Measurements from ENCODE around the gene PSMG2.

PSMG2 gene, protein sequence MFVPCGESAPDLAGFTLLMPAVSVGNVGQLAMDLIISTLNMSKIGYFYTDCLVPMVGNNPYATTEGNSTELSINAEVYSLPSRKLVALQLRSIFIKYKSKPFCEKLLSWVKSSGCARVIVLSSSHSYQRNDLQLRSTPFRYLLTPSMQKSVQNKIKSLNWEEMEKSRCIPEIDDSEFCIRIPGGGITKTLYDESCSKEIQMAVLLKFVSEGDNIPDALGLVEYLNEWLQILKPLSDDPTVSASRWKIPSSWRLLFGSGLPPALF

DNA sequence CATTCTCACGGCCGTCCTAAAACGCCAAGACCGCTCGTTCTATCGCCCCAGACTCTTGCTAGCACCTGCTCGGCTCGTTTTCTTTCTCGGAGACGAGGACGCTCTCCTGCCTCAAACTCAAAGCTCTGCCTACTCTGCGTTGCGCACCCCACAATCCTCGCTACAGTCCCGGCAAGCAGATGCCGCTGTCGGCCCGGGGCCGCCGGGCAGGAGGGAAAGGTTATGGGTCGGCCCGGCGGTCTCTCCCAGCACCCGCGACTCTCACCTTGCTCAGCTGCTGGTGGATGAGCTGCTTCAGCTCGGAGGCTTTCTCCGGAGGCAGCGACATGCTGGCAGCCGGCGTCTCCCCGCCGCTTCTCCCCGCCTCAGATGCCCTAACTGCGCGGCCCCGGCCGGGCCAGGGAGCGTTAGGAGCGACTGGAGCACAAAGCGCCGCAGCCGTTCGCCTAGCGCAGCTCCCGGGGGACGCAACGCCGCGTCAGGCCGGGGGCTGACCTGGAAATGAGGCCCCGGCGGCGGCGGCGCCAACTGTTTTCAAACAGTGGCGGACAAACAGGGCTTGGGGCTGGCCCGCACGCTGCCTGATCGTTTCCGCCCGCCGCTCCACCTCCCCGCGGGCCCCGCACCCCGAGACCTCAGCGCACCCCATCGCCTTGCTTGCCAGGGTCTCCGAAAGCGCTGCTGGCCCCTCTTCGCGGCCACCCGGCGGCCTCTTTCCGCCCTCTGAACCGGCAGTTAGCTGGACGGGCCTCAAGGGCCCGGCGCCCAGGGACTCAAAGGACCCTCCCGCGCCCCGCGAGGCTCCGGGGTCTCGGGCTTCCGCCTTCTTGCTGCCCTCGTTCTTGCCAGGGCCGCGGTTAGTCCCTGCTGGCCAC is at the start of gene PSMG2, which contains the start of gene CEP76:
Gene PSMG2, plus strand, starts transcription at position 822 of the 875 bp plus-strand sequence. CDS start 66 bp downstream, outside the sequence.
Gene CEP76, minus strand, starts transcription at position 503 of the 875 bp plus-strand sequence. Its CDS starts 175 bp downstream, at position 328.
- DNase-seq (ENCODE audit: low read depth), result peak; percentile 93

DNA sequence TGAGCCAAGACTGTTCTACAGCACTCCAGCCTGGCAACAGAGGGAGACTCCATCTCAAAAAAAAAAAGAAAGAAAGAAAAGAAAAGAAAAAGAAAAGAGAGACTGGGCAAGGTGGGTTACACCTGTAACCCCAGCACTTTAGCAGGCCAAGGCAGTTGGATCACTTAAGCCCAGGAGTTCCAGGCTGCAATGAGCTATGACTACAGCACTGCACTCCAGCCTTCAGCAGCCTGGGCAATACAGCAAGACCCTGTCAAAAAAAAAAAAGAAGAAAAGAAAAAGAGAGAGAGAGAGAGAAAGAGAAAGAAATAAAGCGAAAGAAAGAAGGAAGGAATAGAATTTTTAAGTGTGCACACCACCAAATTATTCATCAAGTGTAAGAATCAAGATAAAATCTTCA is 47.9 kb upstream of the PSMG2 start:
- DNase-seq (ENCODE audit: low read depth), result no peak

DNA sequence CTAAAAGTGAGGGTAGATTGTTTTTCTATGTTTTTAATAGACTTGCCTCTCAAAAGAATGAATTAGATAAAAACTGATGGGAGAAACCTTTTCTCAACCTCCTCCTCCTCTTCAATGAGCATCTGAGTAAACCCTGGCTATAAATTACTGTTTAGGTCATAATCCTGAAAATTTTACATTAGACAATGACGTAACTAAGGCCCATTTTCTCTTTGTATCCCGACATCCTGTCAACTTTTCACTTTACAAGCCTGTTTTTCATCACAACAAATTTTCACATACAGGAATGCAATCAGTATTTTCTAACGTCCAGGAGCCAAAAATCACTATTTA is 46.3 kb upstream of the PSMG2 start:
- DNase-seq (ENCODE audit: low read depth), result peak; percentile 4

DNA sequence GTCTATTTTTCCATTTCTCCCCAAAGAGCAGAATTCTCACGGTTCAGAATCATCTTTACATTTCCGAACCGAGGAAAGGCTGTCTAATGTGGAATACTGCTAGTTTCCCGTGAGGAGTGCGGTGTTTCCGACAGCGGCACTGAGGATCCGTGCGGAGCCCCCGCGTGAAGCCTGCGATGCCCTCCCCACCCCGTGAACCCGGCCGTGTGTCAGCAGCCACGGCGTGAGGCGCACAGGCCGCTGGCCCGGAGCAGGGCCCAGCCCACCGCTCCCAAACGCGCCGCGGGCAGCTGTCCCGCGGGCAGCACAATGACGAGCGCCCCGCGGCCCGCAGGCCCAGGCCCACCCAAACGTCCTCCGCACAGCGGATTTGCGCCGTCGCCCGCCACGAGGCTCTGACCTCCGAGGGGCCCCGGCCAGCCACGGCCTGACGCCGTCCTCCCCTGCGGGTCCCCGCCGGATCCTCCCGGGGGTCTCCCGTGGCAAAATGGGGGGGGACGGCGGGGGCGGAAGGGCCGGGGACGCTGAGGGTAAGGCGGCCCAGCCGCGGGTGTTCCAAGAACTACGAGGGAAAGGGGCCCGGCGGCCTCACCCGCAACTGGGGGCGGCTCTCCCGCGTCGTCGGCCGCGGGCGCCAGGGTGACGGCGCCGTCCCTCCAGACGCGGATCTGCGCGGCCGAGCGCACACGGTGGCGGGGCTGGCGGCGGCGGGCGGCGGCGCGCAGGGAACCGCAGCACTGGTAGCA is 45.7 kb upstream of the PSMG2 start:
- peak; percentile 47 for DNase-seq (ENCODE audit: low read depth)

DNA sequence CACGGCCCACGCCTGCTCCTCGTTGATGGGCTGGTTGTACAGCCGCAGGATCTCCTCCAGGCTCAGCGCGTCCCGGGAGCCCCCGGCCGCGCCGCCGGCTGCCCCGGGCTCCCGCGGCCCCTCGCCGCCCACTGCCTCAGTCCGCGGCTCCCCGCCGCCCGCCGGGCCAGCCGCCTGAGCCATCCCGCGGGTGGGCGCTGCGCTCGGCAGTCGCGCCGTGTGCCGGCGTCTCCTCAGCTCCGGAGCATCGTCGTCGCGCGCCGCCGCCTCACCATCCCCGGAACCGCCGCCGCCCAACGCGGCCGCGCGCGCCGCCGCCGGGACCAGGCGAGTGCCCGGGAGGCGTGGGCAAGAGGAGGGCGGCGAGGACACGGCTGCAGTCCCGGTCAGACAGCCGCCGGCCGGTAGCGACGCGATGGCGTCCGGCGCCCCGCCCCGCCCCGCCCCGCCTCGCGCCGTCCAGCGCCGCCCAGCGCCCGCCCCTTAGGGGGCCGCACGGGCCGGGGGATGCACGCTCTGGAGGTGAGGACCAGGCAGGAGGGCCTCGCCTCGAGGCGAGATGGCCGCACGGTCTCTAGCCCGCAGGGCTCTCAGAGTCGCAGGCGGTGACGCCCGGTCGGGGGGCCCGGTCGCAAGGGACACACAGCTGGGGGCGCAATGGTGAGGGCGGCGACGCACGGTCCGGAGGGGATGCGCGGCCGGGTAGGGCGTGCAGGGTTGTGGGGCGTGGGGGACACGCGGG is 45.0 kb upstream of the PSMG2 start, which contains the start of gene SPIRE1:
Gene SPIRE1, minus strand, starts transcription at position 424 of the 742 bp plus-strand sequence. Its CDS starts 241 bp downstream, at position 183.
- DNase-seq (ENCODE audit: low read depth), result peak; percentile 80

DNA sequence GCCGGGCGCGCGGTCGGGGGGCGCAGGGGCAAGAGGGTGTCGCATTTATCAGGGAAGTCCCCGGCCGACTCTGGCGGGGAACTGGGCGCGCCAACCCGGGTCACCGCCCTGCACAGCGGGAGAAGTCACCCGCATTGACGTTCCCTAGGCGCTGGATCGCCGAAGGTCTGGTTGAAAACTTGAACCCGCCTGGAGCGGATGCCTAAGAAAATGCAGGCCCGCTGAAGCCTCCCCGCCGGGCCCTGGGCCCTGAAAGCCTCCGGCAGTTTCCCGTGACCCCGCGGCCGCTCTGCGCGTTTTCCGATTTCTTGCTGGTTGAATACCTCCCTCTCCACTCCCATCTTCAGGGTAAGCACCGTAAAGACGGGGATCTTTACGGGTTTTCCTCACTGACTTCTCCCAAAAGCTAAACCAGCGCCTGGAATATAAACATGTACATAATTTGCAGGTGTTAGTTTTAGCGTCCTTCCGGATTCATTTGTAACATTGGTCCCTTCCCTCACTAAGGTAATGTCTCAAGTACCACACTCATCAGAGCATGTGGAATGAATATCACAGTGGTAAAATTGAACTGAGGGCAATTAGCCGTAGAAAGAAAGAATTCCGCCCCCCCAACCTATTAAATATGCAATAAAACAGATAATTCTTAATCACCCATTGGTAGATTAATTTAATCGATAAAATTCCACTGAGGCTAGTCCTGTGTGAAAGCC is 44.3 kb upstream of the PSMG2 start:
- DNase-seq (ENCODE audit: low read depth), result peak; percentile 29

DNA sequence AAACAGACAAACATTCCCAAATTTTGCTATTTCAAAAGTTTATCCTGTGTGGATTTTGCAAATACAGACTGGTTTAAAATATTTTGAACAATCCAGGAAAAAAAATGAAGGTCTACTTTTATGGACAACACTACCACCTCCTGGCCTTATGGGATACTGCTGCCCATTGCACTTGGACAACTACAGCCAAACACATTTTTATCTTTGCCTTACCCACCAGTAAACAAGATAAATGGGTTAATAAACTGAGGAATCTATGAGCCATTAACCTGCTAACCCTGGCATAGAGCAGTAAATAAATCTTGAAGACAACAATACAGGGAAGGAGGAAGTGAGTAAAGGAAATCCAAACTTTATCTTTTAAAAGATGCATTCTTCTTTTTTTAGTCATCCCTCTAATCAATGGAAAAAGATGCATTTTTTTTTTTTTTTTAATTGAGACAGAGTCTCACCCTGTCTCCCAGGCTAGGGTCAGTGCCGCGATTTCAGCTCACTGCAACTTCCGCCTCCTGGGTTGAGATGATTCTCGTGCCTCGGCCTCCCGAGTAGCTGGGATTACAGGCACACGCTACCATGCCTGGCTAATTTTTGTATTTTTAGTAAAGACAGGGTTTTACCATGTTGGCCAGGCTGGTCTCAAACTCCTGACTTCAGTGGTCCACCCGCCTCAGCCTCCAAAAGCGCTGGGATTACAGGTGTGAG is 42.8 kb upstream of the PSMG2 start:
- peak; percentile 59 for DNase-seq (ENCODE audit: low read depth)

DNA sequence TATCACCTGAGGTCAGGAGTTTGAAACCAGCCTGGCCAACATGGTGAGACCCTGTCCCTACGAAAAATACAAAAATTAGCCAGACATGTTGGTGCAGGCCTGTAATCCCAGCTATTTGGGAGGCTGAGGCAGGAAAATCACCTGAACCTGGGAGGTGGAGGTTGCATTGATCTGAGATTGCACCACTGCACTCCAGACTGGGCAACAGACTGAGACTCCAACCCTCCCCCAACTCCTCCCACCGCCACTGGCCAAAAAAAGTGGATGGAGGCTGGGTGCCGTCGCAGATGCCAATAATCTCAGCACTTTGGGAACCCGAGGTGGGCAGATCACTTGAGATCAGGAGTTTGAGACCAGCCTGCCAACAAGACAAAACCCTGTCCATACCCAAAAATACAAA is 34.8 kb upstream of the PSMG2 start:
- no peak for DNase-seq (ENCODE audit: low read depth)

DNA sequence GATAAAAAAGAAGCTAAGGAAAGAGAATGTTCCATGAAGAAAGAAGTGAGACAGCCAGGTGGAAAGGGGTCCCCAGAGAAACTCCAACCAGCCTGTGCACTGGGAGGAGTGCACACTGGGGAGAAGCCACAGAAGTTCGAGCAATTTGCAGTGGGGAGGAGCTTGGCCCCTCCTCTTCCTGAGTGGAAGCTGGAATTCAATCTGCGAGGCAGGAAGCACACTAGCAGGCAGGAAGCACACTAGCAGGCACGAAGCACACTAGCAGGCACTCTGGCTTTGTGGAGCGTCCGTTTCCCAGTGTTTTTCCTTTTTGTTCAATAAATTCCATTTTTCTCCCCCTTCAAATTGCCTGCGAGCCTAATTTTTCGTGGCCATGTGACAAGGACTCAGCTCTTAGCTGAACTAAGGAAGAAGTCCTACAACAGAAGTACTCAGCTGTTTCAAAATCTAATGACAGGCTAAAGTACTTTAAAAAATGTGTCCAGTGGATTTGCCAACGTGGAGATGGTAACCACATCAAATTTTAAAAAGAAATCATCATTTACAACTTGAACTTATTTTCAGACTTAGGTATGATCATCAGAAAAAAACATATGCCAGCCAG is 23.6 kb upstream of the PSMG2 start:
- DNase-seq (ENCODE audit: low read depth), result peak; percentile 55

DNA sequence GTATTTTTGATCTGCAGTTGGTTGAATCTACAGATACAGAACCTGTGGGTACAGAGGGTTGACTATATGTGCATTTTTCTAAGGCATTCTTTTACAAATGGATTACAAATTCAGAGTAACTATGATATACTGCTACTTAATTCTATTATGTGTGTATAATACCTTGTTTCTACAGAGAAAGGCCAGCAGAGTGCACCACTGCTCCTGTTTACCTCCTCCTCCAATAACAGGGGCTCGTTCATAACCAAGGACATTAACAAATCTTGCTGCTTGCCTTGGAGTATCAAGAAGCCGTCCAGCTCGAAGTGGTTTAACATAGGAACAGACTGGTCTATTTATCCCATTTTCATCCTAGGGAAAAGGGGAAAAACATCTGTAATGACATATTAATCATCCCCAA is 16.7 kb upstream of the PSMG2 start:
- DNase-seq (ENCODE audit: low read depth), result peak; percentile 15

DNA sequence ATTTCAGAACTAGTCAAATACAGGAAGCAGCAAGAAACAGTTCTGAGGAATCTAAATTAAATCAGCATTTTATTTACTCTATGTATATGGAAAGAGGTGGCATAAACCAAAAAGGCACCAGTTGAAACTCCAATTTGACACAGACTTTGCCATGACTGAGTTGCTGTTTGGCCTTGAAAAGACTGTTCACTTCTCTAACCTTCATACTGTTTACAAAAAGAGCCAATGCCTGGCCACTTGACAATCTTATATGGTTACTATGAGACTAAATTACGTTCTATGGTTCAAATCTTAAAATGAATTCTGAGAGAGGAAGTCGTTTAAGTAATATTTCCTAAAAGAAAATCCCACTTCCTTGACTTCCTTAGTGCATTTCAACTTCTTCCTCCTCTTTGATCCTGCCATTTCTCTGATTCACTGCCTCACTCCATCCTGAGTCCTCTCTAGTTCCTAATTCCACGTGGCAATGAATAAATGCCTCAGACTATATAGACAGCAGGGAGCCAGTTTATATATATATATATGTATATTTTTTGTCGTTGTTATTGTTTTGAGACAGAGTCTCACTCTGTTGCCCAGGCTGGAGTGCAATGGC is 13.5 kb upstream of the PSMG2 start:
- DNase-seq (ENCODE audit: low read depth), result no peak

DNA sequence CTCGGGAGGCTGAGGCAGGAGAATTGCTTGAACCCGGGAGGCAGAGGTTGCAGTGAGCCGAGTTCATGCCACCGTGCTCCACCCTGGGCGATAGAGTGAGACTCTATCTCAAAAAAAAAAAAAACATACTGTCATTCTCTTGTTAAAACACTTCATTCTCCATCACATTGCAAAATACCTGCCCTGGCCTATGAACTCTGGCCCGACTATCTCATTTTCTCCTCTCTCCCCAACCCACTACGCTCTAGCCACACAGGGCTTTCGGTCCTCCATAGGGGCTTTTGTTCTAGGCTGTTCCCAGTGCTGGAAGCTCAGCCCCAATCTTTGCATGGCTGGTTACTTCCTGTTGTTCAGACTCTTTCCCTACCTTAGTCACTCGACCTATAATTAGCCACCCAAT is 10.6 kb upstream of the PSMG2 start:
- DNase-seq (ENCODE audit: low read depth), result no peak

DNA sequence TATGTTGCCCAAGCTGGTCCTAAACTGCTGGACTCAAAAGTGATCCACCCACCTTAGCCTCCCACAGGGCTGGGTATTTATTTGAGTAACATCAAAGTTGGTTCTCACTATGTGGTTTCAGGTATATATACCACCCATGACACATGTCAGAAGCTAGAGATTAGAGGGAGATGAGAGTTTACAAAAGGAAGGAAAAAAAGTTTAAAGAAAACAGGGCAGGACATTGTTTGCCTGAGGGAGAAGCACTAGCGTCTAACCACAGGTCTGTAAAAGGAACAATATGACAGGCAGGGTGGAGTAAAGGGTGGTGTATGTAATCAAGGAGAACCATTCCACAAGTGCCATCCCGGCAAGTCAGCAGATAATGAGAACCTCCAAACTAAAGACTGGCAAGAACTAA is 8.8 kb upstream of the PSMG2 start:
- DNase-seq (ENCODE audit: low read depth), result no peak

DNA sequence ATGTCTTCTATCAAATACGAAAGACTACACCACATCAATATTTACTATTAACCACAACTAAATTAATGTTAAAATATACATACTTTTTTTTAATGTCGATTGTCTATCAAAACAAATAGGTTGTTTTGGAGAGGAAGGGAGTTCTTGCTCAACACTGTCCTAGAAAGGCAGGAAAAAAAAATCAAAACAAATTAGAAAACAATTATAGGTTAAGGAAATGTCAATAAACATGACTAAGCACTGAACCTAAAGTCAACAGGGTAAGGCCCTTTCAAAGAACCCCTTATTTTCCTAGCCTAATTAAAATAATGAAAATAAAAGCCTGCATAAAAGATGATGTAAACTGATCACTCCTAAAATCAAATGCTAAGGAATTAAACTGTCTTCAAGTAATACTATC is 3.1 kb upstream of the PSMG2 start:
- no peak for DNase-seq (ENCODE audit: low read depth)

DNA sequence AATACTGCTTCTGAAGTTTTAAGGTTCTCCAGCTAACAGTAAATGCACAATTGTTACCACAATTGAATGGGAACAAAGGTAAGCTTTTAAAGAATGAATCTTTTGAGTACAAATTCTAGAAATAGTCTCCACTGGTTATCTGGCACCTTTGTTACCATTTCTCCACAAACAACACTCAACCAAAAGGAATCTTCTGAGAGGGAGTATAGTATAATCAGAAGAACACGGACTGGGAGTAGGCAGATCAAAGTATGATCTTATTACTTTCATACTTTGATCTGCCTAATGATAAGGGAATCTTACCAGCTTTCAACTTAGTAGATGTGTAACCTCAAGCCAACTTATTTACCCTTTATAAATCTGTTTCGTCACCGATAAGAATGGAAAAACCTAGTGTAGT is 1.7 kb upstream of the PSMG2 start:
- DNase-seq (ENCODE audit: low read depth), result no peak

DNA sequence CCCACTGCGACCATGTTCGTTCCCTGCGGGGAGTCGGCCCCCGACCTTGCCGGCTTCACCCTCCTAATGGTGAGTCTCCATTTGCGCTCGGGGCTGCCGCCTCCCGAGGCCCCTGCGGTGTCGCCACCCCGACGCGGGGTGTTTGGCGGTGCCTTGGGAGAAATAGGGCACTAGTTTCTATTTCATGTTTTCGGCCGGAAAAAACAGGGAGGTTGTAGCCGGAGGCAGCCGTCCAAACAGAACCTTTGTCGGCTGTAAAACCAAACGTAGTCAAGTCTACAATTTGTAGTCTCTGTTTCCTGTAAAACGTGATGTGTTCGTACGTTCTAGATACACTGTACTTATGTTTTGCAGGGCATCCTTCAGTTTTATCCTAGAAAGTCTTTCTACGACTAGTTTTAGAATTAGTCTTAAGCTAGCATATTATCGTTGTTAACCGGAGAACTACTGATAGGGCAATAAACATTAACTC is 290 bp downstream of the PSMG2 start:
- no peak for DNase-seq (ENCODE audit: low read depth)

DNA sequence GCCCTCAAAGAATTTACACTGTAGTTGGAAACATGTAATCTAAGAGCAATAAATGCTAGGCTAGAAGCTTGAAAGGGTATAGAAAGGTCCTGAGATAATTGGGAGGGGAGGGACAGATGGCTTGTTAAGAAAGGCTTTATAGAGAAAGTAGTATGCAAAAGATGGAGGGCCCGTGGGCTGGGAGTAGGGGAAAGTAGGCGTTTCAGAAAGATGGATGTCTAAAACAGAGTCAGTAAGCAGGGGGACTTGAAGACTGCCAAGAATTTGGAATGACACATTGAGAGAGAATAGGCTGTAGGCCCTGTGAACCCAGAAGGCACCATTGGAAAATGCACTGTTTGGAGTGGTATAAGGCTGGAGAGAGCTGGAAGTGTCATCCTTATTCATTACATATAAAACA is 822 bp downstream of the PSMG2 start:
- peak; percentile 23 for DNase-seq (ENCODE audit: low read depth)

DNA sequence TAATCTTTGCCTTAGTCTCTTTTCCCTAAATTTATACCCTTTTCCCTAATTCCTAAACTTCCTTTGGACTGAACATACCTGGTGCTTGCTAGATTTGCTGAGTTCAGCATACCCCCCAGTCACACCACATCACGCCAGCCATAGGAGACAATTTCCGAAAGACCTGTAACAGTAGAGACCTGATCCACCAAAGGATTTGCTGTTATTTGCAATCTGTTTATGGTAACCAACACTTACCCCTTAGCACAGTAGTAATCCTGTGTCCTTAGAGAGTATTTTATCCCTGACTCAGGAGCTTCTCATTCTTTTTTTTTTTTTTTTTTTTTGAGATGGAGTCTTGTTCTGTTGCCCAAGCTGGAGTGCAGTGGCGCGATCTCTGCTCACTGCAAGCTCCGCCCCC is 8.6 kb downstream of the PSMG2 start:
- DNase-seq (ENCODE audit: low read depth), result no peak

DNA sequence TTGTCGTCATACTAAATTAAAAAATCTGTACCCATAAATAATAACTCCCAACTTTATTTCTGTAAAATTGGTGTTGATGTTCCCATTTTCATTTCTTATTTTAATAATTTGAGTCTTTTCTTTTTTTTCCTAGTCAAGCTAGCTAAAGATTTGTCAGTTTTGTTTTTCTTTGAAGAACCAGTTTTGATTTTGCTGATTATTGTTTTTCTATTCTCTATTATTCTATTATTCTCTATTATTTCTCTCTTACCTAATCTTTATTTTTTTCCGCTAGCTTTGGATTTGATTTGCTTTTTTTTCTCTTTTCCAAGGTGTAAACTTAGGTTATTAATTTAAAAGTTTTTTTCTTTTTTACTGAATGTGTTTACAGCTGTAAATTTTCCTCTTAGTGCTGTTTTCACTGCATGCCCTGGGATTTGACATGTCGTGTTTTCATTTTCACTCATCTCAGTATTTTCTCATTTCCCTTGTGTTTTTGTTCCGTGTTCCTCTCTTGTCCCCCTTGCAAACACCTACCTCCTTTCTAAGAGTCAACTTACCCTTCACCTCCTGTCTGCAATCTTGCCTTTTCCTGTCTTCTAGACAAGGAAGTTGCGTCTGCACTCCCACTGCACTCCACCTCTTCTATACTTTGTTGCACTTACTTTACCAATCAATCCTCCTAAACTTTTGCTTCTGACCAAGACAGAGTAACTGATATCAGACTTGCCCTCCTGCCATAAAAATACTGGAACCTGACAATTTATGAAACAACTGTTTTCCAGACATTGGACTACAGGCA is 18.8 kb downstream of the PSMG2 start:
- no peak for DNase-seq (ENCODE audit: low read depth)
